HG03045 (cell line): ENCODE data around the gene MTG2.

Experiments used
- ATAC-seq: cut with Tn5 transposase; IDR thresholded peaks from one replicate; pipeline ENCODE4 v1.9.1; 2021; ENCODE audit warnings: mild to moderate bottlenecking, moderate library complexity; ENCODE audit not compliant: unreplicated experiment

MTG2 gene

GRCh38 chr20:62232194-62232593, 49.4 kb downstream of the MTG2 start:
- ATAC-seq: no peak

- ATAC-seq: no peak
Measured at GRCh38 chr20:62232770-62233645, 50.2 kb downstream of the MTG2 start.

- ATAC-seq: no peak
Measured at GRCh38 chr20:62233684-62234083, 50.9 kb downstream of the MTG2 start.

- ATAC-seq: no peak
Measured at GRCh38 chr20:62234339-62234738, 51.5 kb downstream of the MTG2 start.

- no peak for ATAC-seq
Measured at GRCh38 chr20:62235001-62235776, 52.4 kb downstream of the MTG2 start.

GRCh38 chr20:62235777-62236157, 52.9 kb downstream of the MTG2 start:
- ATAC-seq: no peak

GRCh38 chr20:62236200-62236599, 53.4 kb downstream of the MTG2 start:
- ATAC-seq: no peak

- no peak for ATAC-seq
Measured at GRCh38 chr20:62236766-62237513, 54.1 kb downstream of the MTG2 start.

GRCh38 chr20:62237514-62237800, 54.6 kb downstream of the MTG2 start:
- no peak for ATAC-seq

- ATAC-seq: peak; percentile 95
Measured at GRCh38 chr20:62237801-62238568, 55.2 kb downstream of the MTG2 start, which contains the start of gene OSBPL2. Gene OSBPL2 (plus strand): TSS chr20:62238521. CDS start chr20:62256185, 17,664 bp downstream.

GRCh38 chr20:62238569-62239277, 55.9 kb downstream of the MTG2 start:
- ATAC-seq: peak; percentile 7

- ATAC-seq: no peak
Measured at GRCh38 chr20:62239278-62239879, 56.6 kb downstream of the MTG2 start.

- ATAC-seq: no peak
Measured at GRCh38 chr20:62240020-62240685, 57.3 kb downstream of the MTG2 start.

- ATAC-seq: no peak
Measured at GRCh38 chr20:62241506-62241905, 58.7 kb downstream of the MTG2 start.

- no peak for ATAC-seq
Measured at GRCh38 chr20:62242176-62242575, 59.3 kb downstream of the MTG2 start.

- ATAC-seq: no peak
Measured at GRCh38 chr20:62243106-62243505, 60.3 kb downstream of the MTG2 start.

- no peak for ATAC-seq
Measured at GRCh38 chr20:62243906-62244515, 61.2 kb downstream of the MTG2 start.

GRCh38 chr20:62244644-62245108, 61.8 kb downstream of the MTG2 start:
- ATAC-seq: no peak

- ATAC-seq: no peak
Measured at GRCh38 chr20:62245911-62246280, 63.1 kb downstream of the MTG2 start.
